Gastroesophageal sphincter (tissue), 4 donors: ENCODE data around the gene CH25H. TPM values are rescaled to one million over a fixed set of nuclear protein-coding genes. Genes with fewer than 3 reads are reported as not detected.
"Not testable (repeated sequence)": the region's sequence is repeated elsewhere in the genome, so short reads cannot be mapped to it uniquely, and the experiment has no call there.

Experiments used
- ATAC-seq: fragments of 150-250 bp; one replicate; pipeline ENCODE4 v1.9.1; 2016; ENCODE audit warnings: mild to moderate bottlenecking, moderate library complexity
- H3K27ac ChIP-seq, 4 donors: fragments of 200-600 bp; sonication (generic) in 3 of 4; 1 replicate in 3 of 4; 2 replicates in 1 of 4; pipeline ENCODE4 v1.5.1; 2016 to 2019
- H3K27me3 ChIP-seq: fragments of 200-600 bp; sonication (generic); one replicate; pipeline ENCODE4 v1.5.1; 2019
- H3K36me3 ChIP-seq, 2 donors: fragments of 200-600 bp; sonication (generic); one replicate each; pipeline ENCODE4 v1.5.1; 2019; ENCODE audit warnings: control low read depth in 1 of 2
- H3K4me1 ChIP-seq, 3 donors: fragments of 200-600 bp; sonication (generic); 1 replicate in 2 of 3; 2 replicates in 1 of 3; pipeline ENCODE4 v1.5.1; 2016 to 2019; ENCODE audit warnings: control low read depth in 2 of 3
- H3K4me3 ChIP-seq, 2 donors: fragments of 200-600 bp; sonication (generic); one replicate each; pipeline ENCODE4 v1.5.1; 2019; ENCODE audit warnings: mild to moderate bottlenecking in 1 of 2, moderate library complexity in 1 of 2
- H3K9me3 ChIP-seq, 3 donors: fragments of 200-600 bp; sonication (generic); one replicate each; pipeline ENCODE4 v1.5.1; 2017 to 2019; ENCODE audit warnings: control low read depth in 2 of 3
- CTCF ChIP-seq, 4 experiments: fragments of 200-600 bp in 2 of 4; fragments of 450-650 bp in 2 of 4; sonication (generic) in 1 of 4; IDR thresholded peaks; one replicate each; pipeline ENCODE4 v1.5.1; 2017 to 2019; ENCODE audit warnings: antibody characterized with exemption in 4 of 4, mild to moderate bottlenecking in 2 of 4, moderate library complexity in 2 of 4
- EP300 ChIP-seq: sonication (generic); formaldehyde crosslinking; IDR thresholded peaks from one replicate; pipeline ENCODE4 v1.6.1; 2017; ENCODE audit warnings: antibody characterized with exemption, mild to moderate bottlenecking
- POLR2A ChIP-seq, 2 donors: fragments of 450-650 bp; IDR thresholded peaks; one replicate each; pipeline ENCODE4 v1.6.1; 2017; ENCODE audit warnings: antibody characterized with exemption in 2 of 2, mild to moderate bottlenecking in 2 of 2, moderate library complexity in 1 of 2
- POLR2AphosphoS5 ChIP-seq: sonication (generic); formaldehyde crosslinking; IDR thresholded peaks from one replicate; pipeline ENCODE4 v1.6.1; 2017; ENCODE audit warnings: antibody characterized with exemption
- WGBS, 2 donors: methylation state at CpG; one replicate each; pipeline ENCODE4 v1.1.5; 2018; ENCODE audit warnings: low coverage in 1 of 2; 5-methylcytosine and 5-hydroxymethylcytosine counted together
- total RNA-seq, 4 donors: library from RNA; depleted of rRNA; stranded (reverse); fragments of >200 nt; gene quantifications; one replicate each; pipeline ENCODE4 v1.1.0, GENCODE V29; 2016

Gene CH25H
- total RNA-seq, 4 donors from 2014 or later: 0.93 to 16.8 (median 1.5) TPM

- no peak for ATAC-seq
- no peak for TF ChIP-seq EP300
- TF ChIP-seq POLR2AphosphoS5: no peak
- no peaks in the 10 kb centered on the region for H3K36me3 ChIP-seq
- no peaks in the 10 kb centered on the region for H3K9me3 ChIP-seq
- H3K4me1 ChIP-seq: no peaks in the 10 kb centered on the region
- 80 to 81% methylated on average over 1 to 4 of the region's 4 CpGs for WGBS, 2 donors
- H3K27me3 ChIP-seq: no peaks in the 10 kb centered on the region
- H3K4me3 ChIP-seq: no peak overlapping the region
- no peak overlapping the region for H3K27ac ChIP-seq
Measured at GRCh38 chr10:89171996-89172395, 35.1 kb downstream of the CH25H start.

- H3K27me3 ChIP-seq: no peaks in the 10 kb centered on the region
- 70 to 80% methylated on average over 1 to 2 of the region's 2 CpGs for WGBS, 2 donors
- TF ChIP-seq POLR2AphosphoS5 (no peak), CTCF (IDR thresholded peaks at IDR 0.05) (no peak), POLR2A (IDR thresholded peaks at IDR 0.05) (no peak), EP300 (no peak)
- no peak for ATAC-seq
- H3K27ac ChIP-seq: no peak overlapping the region
- no peaks in the 10 kb centered on the region for H3K36me3 ChIP-seq
- H3K4me3 ChIP-seq: no peak overlapping the region
- no peaks in the 10 kb centered on the region for H3K9me3 ChIP-seq
- no peaks in the 10 kb centered on the region for H3K4me1 ChIP-seq
Measured at GRCh38 chr10:89171263-89171872, 35.7 kb downstream of the CH25H start.

GRCh38 chr10:89168354-89168900 lies 38.7 kb downstream of the CH25H start:
- H3K9me3 ChIP-seq, H3K36me3 ChIP-seq, H3K4me3 ChIP-seq, H3K4me1 ChIP-seq, H3K27me3 ChIP-seq, H3K27ac ChIP-seq: not testable (repeated sequence)
- WGBS, 2 donors: 73 to 80% methylated on average over 1 to 7 of the region's 9 CpGs
- peak; percentile 44 for ATAC-seq

- no peak overlapping the region for H3K27ac ChIP-seq
- no peak overlapping the region for H3K4me3 ChIP-seq
- H3K4me1 ChIP-seq: no peaks in the 10 kb centered on the region
- TF ChIP-seq CTCF (IDR thresholded peaks at IDR 0.05) (no peak), POLR2AphosphoS5 (no peak), POLR2A (IDR thresholded peaks at IDR 0.05) (no peak), EP300 (no peak)
- H3K27me3 ChIP-seq: no peaks in the 10 kb centered on the region
- H3K36me3 ChIP-seq: no peaks in the 10 kb centered on the region
- ATAC-seq: no peak
- no peaks in the 10 kb centered on the region for H3K9me3 ChIP-seq
Measured at GRCh38 chr10:89167915-89168314, 39.2 kb downstream of the CH25H start.

- no peak for TF ChIP-seq CTCF (IDR thresholded peaks at IDR 0.05)
- TF ChIP-seq POLR2AphosphoS5: no peak
- TF ChIP-seq POLR2A (IDR thresholded peaks at IDR 0.05): no peak
- TF ChIP-seq EP300: no peak
- ATAC-seq: no peak
- H3K27ac ChIP-seq: no peak overlapping the region
- H3K4me3 ChIP-seq: no peak overlapping the region
- no peaks in the 10 kb centered on the region for H3K4me1 ChIP-seq
- no peaks in the 10 kb centered on the region for H3K36me3 ChIP-seq
- 70 to 85% methylated on average over 3 to 4 of the region's 4 CpGs for WGBS, 2 donors
- H3K9me3 ChIP-seq: no peaks in the 10 kb centered on the region
- H3K27me3 ChIP-seq: no peaks in the 10 kb centered on the region
Measured at GRCh38 chr10:89165923-89166322, 41.2 kb downstream of the CH25H start.

GRCh38 chr10:89164920-89165319 lies 42.2 kb downstream of the CH25H start:
- H3K27ac ChIP-seq: no peak overlapping the region
- no peaks in the 10 kb centered on the region for H3K27me3 ChIP-seq
- H3K4me3 ChIP-seq: no peak overlapping the region
- no peaks in the 10 kb centered on the region for H3K9me3 ChIP-seq
- H3K4me1 ChIP-seq: no peaks in the 10 kb centered on the region
- ATAC-seq: no peak
- H3K36me3 ChIP-seq: no peaks in the 10 kb centered on the region
- TF ChIP-seq POLR2AphosphoS5: no peak
- TF ChIP-seq CTCF (IDR thresholded peaks at IDR 0.05): no peak
- TF ChIP-seq POLR2A (IDR thresholded peaks at IDR 0.05): no peak
- TF ChIP-seq EP300: no peak
- WGBS, 2 donors: 72% methylated on average over 4 of the region's 4 CpGs; no CpG with 5 or more reads in 1 of the 2 donors
